Ectodermal cell (in vitro differentiated cells): Measurements from ENCODE around the gene XNDC1N.
"Not testable (repeated sequence)": the region's sequence is repeated elsewhere in the genome, so short reads cannot be mapped to it uniquely, and the experiment has no call there.

Source experiments
- H3K27ac ChIP-seq: 2 replicates; pipeline ENCODE4 v1.7.0; 2013; ENCODE audit warnings: mild to moderate bottlenecking, low read depth, low read length; ENCODE audit not compliant: insufficient read depth, poor library complexity, severe bottlenecking
- H3K27me3 ChIP-seq: 2 replicates; pipeline ENCODE4 v1.7.0; 2013; ENCODE audit warnings: mild to moderate bottlenecking, low read length; ENCODE audit not compliant: insufficient read depth, control insufficient read depth, poor library complexity, severe bottlenecking
- H3K36me3 ChIP-seq: one replicate; pipeline ENCODE4 v1.7.0; 2013; ENCODE audit warnings: low read length; ENCODE audit not compliant: control insufficient read depth, insufficient read depth
- H3K4me1 ChIP-seq: one replicate; pipeline ENCODE4 v1.7.0; 2013; ENCODE audit warnings: low read length; ENCODE audit not compliant: control insufficient read depth, insufficient read depth
- H3K4me3 ChIP-seq: 2 replicates; pipeline ENCODE4 v1.7.0; 2013; ENCODE audit warnings: low read depth, low read length, control low read depth; ENCODE audit not compliant: insufficient read depth
- H3K9me3 ChIP-seq: 2 replicates; pipeline ENCODE4 v1.7.0; 2013; ENCODE audit warnings: mild to moderate bottlenecking, low read length, moderate library complexity; ENCODE audit not compliant: control insufficient read depth
- WGBS, 2 experiments: methylation state at CpG; one replicate each; pipeline ENCODE4 v1.1.7; 2013; ENCODE audit warnings: missing lambda C conversion rate in 2 of 2; 5-methylcytosine and 5-hydroxymethylcytosine counted together

XNDC1N gene

GRCh38 chr11:71933141-71933933 is 4.9 kb upstream of the XNDC1N start:
- no peak overlapping the region for H3K4me3 ChIP-seq
- no peaks in the 10 kb centered on the region for H3K27me3 ChIP-seq
- H3K4me1 ChIP-seq, result peaks cover 11% of the 10 kb centered on the region
- H3K27ac ChIP-seq, result no peak overlapping the region
- no peaks in the 10 kb centered on the region for H3K36me3 ChIP-seq
- no peaks in the 10 kb centered on the region for H3K9me3 ChIP-seq
- 95 to 96% methylated on average over 4 of the region's 4 CpGs for WGBS, 2 experiments

- no peak overlapping the region for H3K27ac ChIP-seq
- WGBS, 2 experiments, result 80 to 85% methylated on average over 2 of the region's 2 CpGs
- no peaks in the 10 kb centered on the region for H3K36me3 ChIP-seq
- H3K4me3 ChIP-seq, result no peak overlapping the region
- no peaks in the 10 kb centered on the region for H3K9me3 ChIP-seq
- no peaks in the 10 kb centered on the region for H3K27me3 ChIP-seq
- peaks cover 11% of the 10 kb centered on the region for H3K4me1 ChIP-seq
Measured at GRCh38 chr11:71931245-71931602, 2.8 kb upstream of the XNDC1N start.

GRCh38 chr11:71930556-71931244 is 2.3 kb upstream of the XNDC1N start:
- Histone ChIP-seq H3K4me1 (peaks cover 11% of the 10 kb centered on the region), H3K36me3 (no peaks in the 10 kb centered on the region), H3K27me3 (no peaks in the 10 kb centered on the region), H3K4me3 (no peak overlapping the region), H3K27ac (no peak overlapping the region), H3K9me3 (no peaks in the 10 kb centered on the region)
- 83 to 85% methylated on average over 10 of the region's 11 CpGs for WGBS, 2 experiments

GRCh38 chr11:71929491-71929890 is 1.1 kb upstream of the XNDC1N start:
- Histone ChIP-seq H3K9me3 (no peaks in the 10 kb centered on the region), H3K27ac (no peak overlapping the region)
- 8 to 12% methylated on average over 6 of the region's 6 CpGs for WGBS, 2 experiments

GRCh38 chr11:71928737-71929443 is 496 bp upstream of the XNDC1N start, which contains the start of gene RNF121:
Gene RNF121 (plus strand): TSS chr11:71929046. CDS start chr11:71929062, 16 bp downstream.
- peaks cover 11% of the 10 kb centered on the region for H3K4me1 ChIP-seq
- no peaks in the 10 kb centered on the region for H3K36me3 ChIP-seq
- 0% methylated on average over 32 of the region's 32 CpGs for WGBS, 2 experiments
- H3K4me3 ChIP-seq, result peak within 1 kb of the TSS; percentile 81
- H3K27ac ChIP-seq, result peak within 1 kb of the TSS; percentile 79
- no peaks in the 10 kb centered on the region for H3K9me3 ChIP-seq
- no peaks in the 10 kb centered on the region for H3K27me3 ChIP-seq

More at GRCh38 chr11:71929491-71929890, 1.1 kb upstream of the XNDC1N start:
- peak overlapping the region; percentile 81 for H3K4me3 ChIP-seq
- peaks cover 11% of the 10 kb centered on the region for H3K4me1 ChIP-seq
- H3K27me3 ChIP-seq, result no peaks in the 10 kb centered on the region
- H3K36me3 ChIP-seq, result no peaks in the 10 kb centered on the region

GRCh38 chr11:71917646-71918140 is 10.7 kb downstream of the XNDC1N start:
- Histone ChIP-seq H3K36me3 (peaks cover 9% of the 10 kb centered on the region), H3K4me3 (no peak overlapping the region), H3K4me1 (no peaks in the 10 kb centered on the region), H3K9me3 (no peaks in the 10 kb centered on the region), H3K27me3 (no peaks in the 10 kb centered on the region), H3K27ac (no peak overlapping the region)
- 95% methylated on average over 9 of the region's 9 CpGs for WGBS, 2 experiments

GRCh38 chr11:71914617-71915189 is 13.7 kb downstream of the XNDC1N start:
- WGBS, 2 experiments, result 94 to 97% methylated on average over 7 of the region's 7 CpGs
- H3K4me1 ChIP-seq, result no peaks in the 10 kb centered on the region
- no peaks in the 10 kb centered on the region for H3K9me3 ChIP-seq
- H3K36me3 ChIP-seq, result peaks cover 9% of the 10 kb centered on the region
- H3K27ac ChIP-seq, result no peak overlapping the region
- H3K27me3 ChIP-seq, result no peaks in the 10 kb centered on the region
- no peak overlapping the region for H3K4me3 ChIP-seq

GRCh38 chr11:71913756-71914526 is 14.5 kb downstream of the XNDC1N start:
- 91 to 95% methylated on average over 4 to 5 of the region's 5 CpGs for WGBS, 2 experiments
- Histone ChIP-seq H3K9me3 (no peaks in the 10 kb centered on the region), H3K27me3 (no peaks in the 10 kb centered on the region), H3K4me1 (no peaks in the 10 kb centered on the region), H3K27ac (no peak overlapping the region), H3K4me3 (no peak overlapping the region), H3K36me3 (peaks cover 9% of the 10 kb centered on the region)

- H3K27ac ChIP-seq, H3K4me1 ChIP-seq, H3K9me3 ChIP-seq, H3K4me3 ChIP-seq, H3K27me3 ChIP-seq, H3K36me3 ChIP-seq: not testable (repeated sequence)
- WGBS, 2 experiments, result 93 to 96% methylated on average over 10 of the region's 10 CpGs
Measured at GRCh38 chr11:71911986-71912340, 16.4 kb downstream of the XNDC1N start.
